RWPE1 (cell line): ENCODE results near the gene SMAD7.

ENCODE experiments used
- CTCF ChIA-PET: fragments of 350-600 bp; sonication (Branson Sonifier 250); formaldehyde crosslinking; extraction: SDS; loops from one replicate; lab custom pipeline; 2021; lab: Yijun Ruan, JAX
- POLR2A ChIA-PET: fragments of 400-600 bp; formaldehyde crosslinking; extraction: SDS; loops from one replicate; lab custom pipeline; 2020; ENCODE audit warnings: antibody characterized with exemption; ENCODE audit not compliant: low non-redundant PET; lab: Yijun Ruan, JAX
- DNase-seq: peaks from one replicate; pipeline ENCODE4 v3.0.0; 2012; ENCODE audit warnings: low spot score
- H3K27ac ChIP-seq: fragments of 450-650 bp; 2 replicates; pipeline ENCODE4 v1.5.1; 2017
- TF ChIP-seq, protein P1 (sequence below): fragments of 450-650 bp; conservative IDR thresholded peaks from 2 replicates; pipeline ENCODE4 v1.5.1; 2017; ENCODE audit warnings: low read depth, mild to moderate bottlenecking

Gene SMAD7

GRCh38 chr18:48959921-48960920, 9.5 kb upstream of the SMAD7 start:
- ChIA-PET POLR2A (no interaction called here), CTCF (no interaction called here)
- H3K27ac ChIP-seq, result peak overlapping the region; percentile 66
- DNase-seq, result no peak
- TF ChIP-seq, protein P1, sequence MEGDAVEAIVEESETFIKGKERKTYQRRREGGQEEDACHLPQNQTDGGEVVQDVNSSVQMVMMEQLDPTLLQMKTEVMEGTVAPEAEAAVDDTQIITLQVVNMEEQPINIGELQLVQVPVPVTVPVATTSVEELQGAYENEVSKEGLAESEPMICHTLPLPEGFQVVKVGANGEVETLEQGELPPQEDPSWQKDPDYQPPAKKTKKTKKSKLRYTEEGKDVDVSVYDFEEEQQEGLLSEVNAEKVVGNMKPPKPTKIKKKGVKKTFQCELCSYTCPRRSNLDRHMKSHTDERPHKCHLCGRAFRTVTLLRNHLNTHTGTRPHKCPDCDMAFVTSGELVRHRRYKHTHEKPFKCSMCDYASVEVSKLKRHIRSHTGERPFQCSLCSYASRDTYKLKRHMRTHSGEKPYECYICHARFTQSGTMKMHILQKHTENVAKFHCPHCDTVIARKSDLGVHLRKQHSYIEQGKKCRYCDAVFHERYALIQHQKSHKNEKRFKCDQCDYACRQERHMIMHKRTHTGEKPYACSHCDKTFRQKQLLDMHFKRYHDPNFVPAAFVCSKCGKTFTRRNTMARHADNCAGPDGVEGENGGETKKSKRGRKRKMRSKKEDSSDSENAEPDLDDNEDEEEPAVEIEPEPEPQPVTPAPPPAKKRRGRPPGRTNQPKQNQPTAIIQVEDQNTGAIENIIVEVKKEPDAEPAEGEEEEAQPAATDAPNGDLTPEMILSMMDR, result no peak

- DNase-seq, result no peak
- TF ChIP-seq, protein P1, result no peak
- CTCF ChIA-PET, result interaction anchor here (0.6 kb wide), 1 partner anchor 48 kb away, joined by 4 read pairs; no protein-coding TSS in a partner anchor
- H3K27ac ChIP-seq, result no peak overlapping the region
- POLR2A ChIA-PET, result no interaction called here
Measured at GRCh38 chr18:48959551-48959920, 8.8 kb upstream of the SMAD7 start.

DNA sequence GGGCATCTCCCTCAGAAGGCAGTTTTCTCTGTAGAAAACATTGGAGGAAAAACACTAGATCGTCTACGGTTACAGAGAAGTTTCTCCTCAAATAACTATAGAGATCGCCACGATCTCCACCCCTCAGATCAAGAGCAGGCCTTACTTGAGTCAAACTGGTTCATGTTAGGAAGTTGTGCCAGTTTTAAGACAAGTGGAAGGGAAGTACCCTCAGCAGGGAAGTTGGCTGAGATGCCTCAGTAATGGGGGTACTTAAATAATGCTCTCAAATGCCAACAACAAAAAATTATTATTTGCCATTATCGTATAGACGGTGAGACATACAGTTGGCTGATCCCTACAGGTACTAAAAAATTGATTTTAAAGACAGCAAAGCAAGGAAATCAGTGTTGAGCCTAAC, 8.2 kb upstream of the SMAD7 start:
- no peak for DNase-seq
- TF ChIP-seq, protein P1, result no peak
- POLR2A ChIA-PET, result no interaction called here
- CTCF ChIA-PET, result interaction anchor here (0.6 kb wide), 1 partner anchor 49 kb away, joined by 4 read pairs; no protein-coding TSS in a partner anchor
- H3K27ac ChIP-seq, result no peak overlapping the region

DNA sequence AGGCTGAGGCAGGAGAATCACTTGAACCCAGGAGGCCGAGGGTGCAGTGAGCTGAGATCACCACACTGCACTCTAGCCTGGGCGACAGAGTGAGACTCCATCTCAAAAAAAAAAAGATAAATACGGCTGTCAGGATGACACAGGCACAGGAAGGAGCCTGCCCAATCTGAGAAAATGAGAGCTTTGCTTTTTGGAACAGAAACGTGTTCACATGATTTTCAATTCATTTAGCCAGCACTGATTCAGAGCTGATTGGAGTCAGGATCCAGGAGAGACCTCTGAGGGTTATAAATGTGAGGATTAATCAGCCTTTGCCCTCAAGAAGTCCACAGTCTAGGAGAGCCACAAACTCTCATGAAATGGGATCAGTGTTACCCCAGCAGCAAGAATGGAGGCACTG, 6.9 kb upstream of the SMAD7 start:
- ChIA-PET POLR2A (no interaction called here), CTCF (interaction anchor here (0.6 kb wide), 1 partner anchor 84 kb away, joined by 5 read pairs; no protein-coding TSS in a partner anchor)
- H3K27ac ChIP-seq, result peak overlapping the region; percentile 76

DNA sequence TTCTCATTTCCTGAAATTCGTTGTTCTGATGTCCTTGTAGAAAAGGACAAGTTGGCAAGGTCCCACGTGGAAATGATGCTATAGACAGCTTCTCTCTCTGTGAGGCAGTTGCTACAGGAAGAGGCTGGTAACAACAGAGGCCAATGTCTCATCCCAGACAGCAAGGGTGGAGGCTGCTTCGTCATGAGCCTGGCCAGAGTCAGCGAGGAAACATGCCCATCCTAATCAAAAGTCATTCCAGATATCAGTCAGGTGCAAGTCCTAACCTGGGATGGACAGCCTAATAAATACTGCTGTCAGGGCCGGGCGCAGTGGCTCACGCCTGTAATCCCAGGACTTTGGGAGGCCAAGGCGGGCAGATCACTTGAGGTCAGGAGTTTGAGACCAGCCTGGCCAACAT, 6.4 kb upstream of the SMAD7 start:
- ChIA-PET CTCF (no interaction called here), POLR2A (no interaction called here)
- H3K27ac ChIP-seq, result peak overlapping the region; percentile 76
- TF ChIP-seq, protein P1, result no peak
- DNase-seq, result no peak

More for the DNA sequence above, 6.9 kb upstream of the SMAD7 start:
- TF ChIP-seq, protein P1, result no peak
- DNase-seq, result no peak

GRCh38 chr18:48956356-48956755, 5.6 kb upstream of the SMAD7 start:
- H3K27ac ChIP-seq, result peak overlapping the region; percentile 89
- TF ChIP-seq, protein P1, result no peak
- POLR2A ChIA-PET, result no interaction called here
- CTCF ChIA-PET, result no interaction called here
- DNase-seq, result no peak
